GM20431 (cell line): ENCODE results near the gene TTC28.
"Not testable (repeated sequence)": the region's sequence is repeated elsewhere in the genome, so short reads cannot be mapped to it uniquely, and the experiment has no call there.

Experiments
- in situ Hi-C: fragments of 300-500 bp; cut with MseI, MboI; formaldehyde crosslinking; loops from one replicate; pipeline ENCODE4 v1.15.0; 2020; ENCODE audit warnings: low sequenced_read_pairs; ENCODE audit not compliant: unreplicated experiment

Gene TTC28

GRCh38 chr22:28679611-28680287 lies at the start of gene TTC28:
TTC28 (minus strand) TSS chr22:28679840; CDS start chr22:28679723, 117 bp downstream.
- in situ Hi-C loops: not testable (repeated sequence)

GRCh38 chr22:28728621-28729313 lies 49.1 kb upstream of the TTC28 start:
- in situ Hi-C loops: no loop called here

- in situ Hi-C loops: no loop called here
These were observed 48.4 kb upstream of the TTC28 start for GRCh38 chr22:28728002-28728401.

- in situ Hi-C loops: no loop called here
These were observed 38.4 kb upstream of the TTC28 start for GRCh38 chr22:28718044-28718443.

- in situ Hi-C loops: no loop called here
These were observed 37.0 kb upstream of the TTC28 start for GRCh38 chr22:28716686-28717085.

- in situ Hi-C loops: no loop called here
These were observed 36.0 kb upstream of the TTC28 start for GRCh38 chr22:28715611-28716010.

GRCh38 chr22:28714043-28714628 lies 34.5 kb upstream of the TTC28 start:
- in situ Hi-C loops: no loop called here

- in situ Hi-C loops: no loop called here
These were observed 32.5 kb upstream of the TTC28 start for GRCh38 chr22:28711820-28712777.

- in situ Hi-C loops: no loop called here
These were observed 31.7 kb upstream of the TTC28 start for GRCh38 chr22:28711341-28711740.

GRCh38 chr22:28710576-28711191 lies 31.0 kb upstream of the TTC28 start:
- in situ Hi-C loops: no loop called here

- in situ Hi-C loops: no loop called here
These were observed 30.5 kb upstream of the TTC28 start for GRCh38 chr22:28710107-28710506.

GRCh38 chr22:28706845-28707244 lies 27.2 kb upstream of the TTC28 start:
- in situ Hi-C loops: no loop called here

- in situ Hi-C loops: no loop called here
These were observed 23.8 kb upstream of the TTC28 start for GRCh38 chr22:28703436-28703835.

- in situ Hi-C loops: no loop called here
These were observed 23.3 kb upstream of the TTC28 start for GRCh38 chr22:28702891-28703290.

GRCh38 chr22:28693041-28693760 lies 13.6 kb upstream of the TTC28 start:
- in situ Hi-C loops: not testable (repeated sequence)

- in situ Hi-C loops: not testable (repeated sequence)
These were observed 10.2 kb upstream of the TTC28 start for GRCh38 chr22:28689796-28690195.

GRCh38 chr22:28682966-28683365 lies 3.3 kb upstream of the TTC28 start:
- in situ Hi-C loops: not testable (repeated sequence)

- in situ Hi-C loops: not testable (repeated sequence)
These were observed 1.3 kb upstream of the TTC28 start for GRCh38 chr22:28680813-28681490.
